HAP-1 (cell line): ENCODE results near the gene DNAH11.
"Not testable (repeated sequence)": the region's sequence is repeated elsewhere in the genome, so short reads cannot be mapped to it uniquely, and the experiment has no call there.

Experiments used
- DNase-seq, 2 experiments: peaks; one replicate each; pipeline ENCODE4 v3.0.0-alpha.2; 2016 to 2020; ENCODE audit warnings: low spot score in 2 of 2
- H3K27me3 ChIP-seq: fragments of 250-450 bp; sonication (Bioruptor Pico); 2 replicates; pipeline ENCODE4 v1.5.1; 2020; ENCODE audit warnings: low read depth, mild to moderate bottlenecking, moderate library complexity
- H3K36me3 ChIP-seq: fragments of 250-450 bp; sonication (Bioruptor Pico); replicated peaks from 2 replicates; pipeline ENCODE4 v1.5.1; 2020; ENCODE audit warnings: mild to moderate bottlenecking
- H3K4me1 ChIP-seq: fragments of 250-450 bp; sonication (Bioruptor Pico); 2 replicates; pipeline ENCODE4 v1.5.1; 2020; ENCODE audit warnings: mild to moderate bottlenecking
- H3K4me3 ChIP-seq: fragments of 250-450 bp; sonication (Bioruptor Pico); 2 replicates; pipeline ENCODE4 v1.5.1; 2020; ENCODE audit warnings: mild to moderate bottlenecking, moderate library complexity
- H3K9me3 ChIP-seq: fragments of 250-450 bp; sonication (Bioruptor Pico); 2 replicates; pipeline ENCODE4 v1.5.1; 2020; ENCODE audit warnings: mild to moderate bottlenecking, moderate library complexity
- in situ Hi-C: fragments of 300-500 bp; cut with MboI; formaldehyde crosslinking; loops from 3 replicates; pipeline ENCODE4 v1.14.3; 2020; ENCODE audit warnings: low sequenced_read_pairs, inconsistent platforms, mixed read lengths

DNAH11 gene, protein sequence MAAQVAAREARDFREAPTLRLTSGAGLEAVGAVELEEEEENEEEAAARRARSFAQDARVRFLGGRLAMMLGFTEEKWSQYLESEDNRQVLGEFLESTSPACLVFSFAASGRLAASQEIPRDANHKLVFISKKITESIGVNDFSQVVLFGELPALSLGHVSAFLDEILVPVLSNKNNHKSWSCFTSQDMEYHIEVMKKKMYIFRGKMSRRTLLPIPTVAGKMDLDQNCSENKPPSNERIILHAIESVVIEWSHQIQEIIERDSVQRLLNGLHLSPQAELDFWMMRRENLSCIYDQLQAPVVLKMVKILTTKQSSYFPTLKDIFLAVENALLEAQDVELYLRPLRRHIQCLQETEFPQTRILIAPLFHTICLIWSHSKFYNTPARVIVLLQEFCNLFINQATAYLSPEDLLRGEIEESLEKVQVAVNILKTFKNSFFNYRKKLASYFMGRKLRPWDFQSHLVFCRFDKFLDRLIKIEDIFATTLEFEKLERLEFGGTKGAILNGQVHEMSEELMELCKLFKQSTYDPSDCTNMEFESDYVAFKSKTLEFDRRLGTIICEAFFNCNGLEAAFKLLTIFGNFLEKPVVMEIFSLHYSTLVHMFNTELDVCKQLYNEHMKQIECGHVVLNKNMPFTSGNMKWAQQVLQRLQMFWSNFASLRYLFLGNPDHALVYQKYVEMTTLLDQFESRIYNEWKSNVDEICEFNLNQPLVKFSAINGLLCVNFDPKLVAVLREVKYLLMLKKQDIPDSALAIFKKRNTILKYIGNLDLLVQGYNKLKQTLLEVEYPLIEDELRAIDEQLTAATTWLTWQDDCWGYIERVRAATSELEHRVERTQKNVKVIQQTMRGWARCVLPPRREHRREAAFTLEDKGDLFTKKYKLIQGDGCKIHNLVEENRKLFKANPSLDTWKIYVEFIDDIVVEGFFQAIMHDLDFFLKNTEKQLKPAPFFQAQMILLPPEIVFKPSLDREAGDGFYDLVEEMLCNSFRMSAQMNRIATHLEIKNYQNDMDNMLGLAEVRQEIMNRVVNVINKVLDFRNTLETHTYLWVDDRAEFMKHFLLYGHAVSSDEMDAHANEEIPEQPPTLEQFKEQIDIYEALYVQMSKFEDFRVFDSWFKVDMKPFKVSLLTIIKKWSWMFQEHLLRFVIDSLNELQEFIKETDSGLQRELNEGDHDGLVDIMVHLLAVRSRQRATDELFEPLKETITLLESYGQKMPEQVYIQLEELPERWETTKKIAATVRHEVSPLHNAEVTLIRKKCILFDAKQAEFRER (N-terminal part only)

DNA sequence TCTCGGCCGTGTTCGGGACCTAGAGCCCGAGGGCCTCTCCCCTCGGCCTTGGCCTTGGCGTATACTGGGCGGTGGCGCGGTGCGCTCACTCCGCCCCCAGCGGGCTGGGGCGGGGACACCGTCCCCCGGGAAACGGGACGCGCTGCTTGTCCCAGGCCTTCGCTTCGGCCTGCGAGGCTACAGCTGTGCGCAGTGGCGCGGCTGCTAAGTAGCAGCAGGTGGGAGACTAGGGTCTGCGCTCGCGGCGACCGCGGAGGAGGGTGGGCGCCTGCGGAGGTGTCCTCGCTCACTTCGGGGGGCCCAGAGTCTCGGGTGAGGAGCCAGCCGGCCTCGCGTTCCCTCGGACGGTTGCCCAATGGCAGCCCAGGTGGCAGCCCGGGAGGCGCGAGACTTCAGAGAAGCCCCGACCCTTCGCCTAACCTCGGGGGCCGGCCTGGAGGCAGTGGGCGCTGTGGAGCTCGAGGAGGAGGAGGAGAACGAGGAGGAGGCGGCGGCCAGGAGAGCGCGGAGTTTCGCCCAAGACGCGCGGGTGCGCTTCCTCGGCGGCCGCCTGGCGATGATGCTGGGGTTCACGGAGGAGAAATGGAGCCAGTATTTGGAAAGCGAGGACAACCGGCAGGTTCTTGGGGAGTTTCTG lies at the start of gene DNAH11:
DNAH11 (plus strand) TSS at position 149 of the 637 bp plus-strand sequence; CDS start at position 356, 207 bp downstream.
- Histone ChIP-seq H3K27me3 (no peaks in the 10 kb centered on the region), H3K9me3 (no peaks in the 10 kb centered on the region), H3K4me1 (no peaks in the 10 kb centered on the region), H3K4me3 (no peak within 1 kb of the TSS), H3K36me3 (no peaks in the 10 kb centered on the region)
- in situ Hi-C loops: no loop called here
- no peak for DNase-seq

DNA sequence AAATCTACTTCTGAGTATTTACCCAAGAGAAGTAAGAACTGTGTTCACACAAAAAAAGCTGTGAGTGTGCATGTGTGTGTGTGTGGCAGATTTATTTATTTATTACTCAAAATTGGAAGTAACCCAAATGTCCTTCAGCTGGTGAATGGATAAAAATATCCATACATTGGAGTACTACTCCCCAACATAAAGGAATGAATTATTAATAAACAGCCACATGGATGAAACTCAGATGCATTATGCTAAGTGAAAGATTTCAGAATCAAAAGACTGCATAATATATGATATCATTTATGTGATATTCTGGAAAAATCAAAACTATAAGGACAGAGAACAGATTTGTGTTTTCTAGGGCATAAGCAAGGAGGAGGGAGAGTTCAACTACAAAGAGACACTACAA lies 47.1 kb upstream of the DNAH11 start:
- Histone ChIP-seq H3K36me3 (no peaks in the 10 kb centered on the region), H3K9me3 (peaks cover 4% of the 10 kb centered on the region; the same call in 1 of the 2 replicates), H3K4me3 (no peak overlapping the region), H3K4me1 (no peaks in the 10 kb centered on the region), H3K27me3 (no peaks in the 10 kb centered on the region)
- in situ Hi-C loops: no loop called here
- DNase-seq: no peak

DNA sequence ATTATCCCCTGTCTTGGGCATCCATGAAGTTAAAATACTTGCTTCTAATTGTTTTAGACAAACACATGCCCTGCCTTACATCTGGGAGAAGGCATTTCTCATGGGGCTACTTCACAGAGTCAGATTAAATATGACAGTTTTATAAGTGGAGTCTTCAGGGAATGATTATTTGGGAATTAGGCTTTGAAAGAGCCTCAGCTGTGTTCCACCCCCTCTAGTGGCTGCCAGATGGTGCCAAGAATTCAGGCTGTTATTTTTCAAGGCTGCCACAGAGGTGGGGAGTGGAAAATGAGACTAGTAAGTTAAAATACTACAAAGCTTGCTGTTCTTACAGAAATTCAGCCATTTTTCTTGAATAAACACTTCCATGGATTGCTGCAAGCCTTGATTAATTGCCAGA lies 45.8 kb upstream of the DNAH11 start:
- Histone ChIP-seq H3K9me3 (peaks cover 4% of the 10 kb centered on the region; the same call in 1 of the 2 replicates), H3K4me1 (no peaks in the 10 kb centered on the region), H3K36me3 (no peaks in the 10 kb centered on the region), H3K4me3 (no peak overlapping the region), H3K27me3 (no peaks in the 10 kb centered on the region)
- in situ Hi-C loops: no loop called here
- no peak for DNase-seq

DNA sequence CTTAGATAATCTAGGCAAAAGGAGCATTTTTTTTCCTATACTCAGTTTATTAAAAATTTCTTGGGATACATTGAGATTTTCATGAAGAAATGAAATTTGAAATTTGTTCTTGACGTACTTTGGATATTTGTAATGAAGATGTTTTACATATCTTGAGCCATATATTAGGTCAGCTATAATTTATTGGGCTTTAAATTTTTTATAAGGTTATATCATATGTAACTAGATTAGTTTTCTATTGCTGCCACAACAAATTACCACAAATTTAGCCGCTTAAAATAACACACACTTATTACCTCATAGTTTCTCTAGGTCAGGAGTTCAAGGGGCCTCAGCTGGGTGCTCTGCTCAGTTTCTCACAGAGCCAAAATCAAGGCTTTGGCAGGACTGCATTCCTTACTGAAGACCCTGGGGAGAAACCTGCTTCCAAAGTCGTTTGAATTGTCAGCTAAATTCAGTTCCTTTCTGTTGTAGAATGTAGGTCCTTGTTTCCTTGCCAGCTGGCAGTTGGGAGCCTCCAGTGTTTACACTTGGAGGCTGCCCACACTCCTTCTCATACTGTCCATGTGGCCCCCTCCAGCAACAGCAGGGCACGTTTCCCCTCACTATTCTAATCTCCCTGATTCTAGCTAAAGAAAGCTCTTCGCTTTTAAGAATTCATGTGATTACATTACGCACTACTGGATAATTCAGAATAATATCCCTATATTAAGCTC lies 42.6 kb upstream of the DNAH11 start:
- no peaks in the 10 kb centered on the region for H3K4me1 ChIP-seq
- no peaks in the 10 kb centered on the region for H3K27me3 ChIP-seq
- in situ Hi-C loops: loop anchor here (25.0 kb wide), 1 partner anchor 238 kb away; no protein-coding TSS in a partner anchor
- H3K4me3 ChIP-seq: no peak overlapping the region
- DNase-seq: no peak
- H3K9me3 ChIP-seq: peaks cover 4% of the 10 kb centered on the region; the same call in 1 of the 2 replicates
- no peaks in the 10 kb centered on the region for H3K36me3 ChIP-seq

DNA sequence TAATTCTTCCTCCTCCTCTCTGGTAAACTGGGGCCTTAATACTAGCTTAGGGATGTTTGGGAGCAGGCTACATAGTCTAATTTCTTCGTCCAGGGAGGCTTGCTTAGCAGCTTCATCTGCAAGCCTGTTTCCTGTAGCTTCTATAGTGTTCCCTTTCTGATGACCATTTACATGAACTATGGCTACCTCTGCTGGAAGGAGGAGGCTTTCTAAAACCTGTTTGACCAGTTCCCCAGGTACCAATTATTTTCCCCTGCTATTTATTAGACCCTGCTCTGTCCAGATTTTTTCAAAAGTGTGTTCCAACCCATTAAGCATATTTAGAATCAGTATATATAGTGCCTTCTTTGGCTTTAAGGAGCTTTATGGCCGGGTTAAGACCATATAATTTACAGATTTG lies 38.8 kb upstream of the DNAH11 start:
- no peak overlapping the region for H3K4me3 ChIP-seq
- no peaks in the 10 kb centered on the region for H3K9me3 ChIP-seq
- no peak for DNase-seq
- H3K4me1 ChIP-seq: no peaks in the 10 kb centered on the region
- in situ Hi-C loops: loop anchor here (25.0 kb wide), 1 partner anchor 242 kb away; no protein-coding TSS in a partner anchor
- no peaks in the 10 kb centered on the region for H3K36me3 ChIP-seq
- no peaks in the 10 kb centered on the region for H3K27me3 ChIP-seq

DNA sequence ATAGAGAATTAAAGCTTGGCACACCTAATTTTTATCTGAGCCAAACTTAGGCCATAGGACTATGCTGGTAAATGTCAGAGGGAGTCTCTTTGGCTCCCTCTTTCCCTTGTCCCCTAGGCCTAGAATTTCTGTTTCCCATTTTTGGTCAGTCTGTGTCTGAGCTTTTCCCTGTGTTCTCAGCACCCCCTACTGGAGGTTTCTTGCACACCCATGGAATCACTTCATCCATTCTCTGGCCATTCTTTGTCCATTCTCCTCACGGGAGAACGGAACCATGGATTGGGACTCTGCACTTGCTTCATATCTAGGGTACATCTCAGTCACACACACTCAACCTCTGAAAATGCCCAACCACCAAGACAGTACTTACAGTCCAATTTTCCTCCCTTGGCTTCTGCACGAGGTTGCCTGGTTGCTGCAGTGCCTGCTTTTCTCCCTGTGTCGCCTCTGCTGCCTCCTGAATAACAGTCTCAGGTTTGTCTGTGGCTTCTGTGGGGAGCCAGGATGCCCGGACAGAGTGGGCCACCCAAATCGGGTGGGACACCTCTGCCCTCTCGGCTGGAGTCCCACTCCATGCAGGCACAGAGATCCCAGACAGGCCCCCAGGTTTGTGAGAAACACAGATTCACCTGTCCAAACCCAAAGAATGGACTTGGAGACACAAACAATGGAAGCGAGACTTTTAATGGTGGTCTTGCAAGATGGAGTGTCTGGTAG lies 35.1 kb upstream of the DNAH11 start:
- no peaks in the 10 kb centered on the region for H3K27me3 ChIP-seq
- peak; percentile 13 to 71 for DNase-seq
- H3K36me3 ChIP-seq: peaks cover 11% of the 10 kb centered on the region
- in situ Hi-C loops: loop anchor here (25.0 kb wide), 1 partner anchor 245 kb away; no protein-coding TSS in a partner anchor
- no peak overlapping the region for H3K4me3 ChIP-seq
- no peaks in the 10 kb centered on the region for H3K9me3 ChIP-seq
- H3K4me1 ChIP-seq: no peaks in the 10 kb centered on the region

DNA sequence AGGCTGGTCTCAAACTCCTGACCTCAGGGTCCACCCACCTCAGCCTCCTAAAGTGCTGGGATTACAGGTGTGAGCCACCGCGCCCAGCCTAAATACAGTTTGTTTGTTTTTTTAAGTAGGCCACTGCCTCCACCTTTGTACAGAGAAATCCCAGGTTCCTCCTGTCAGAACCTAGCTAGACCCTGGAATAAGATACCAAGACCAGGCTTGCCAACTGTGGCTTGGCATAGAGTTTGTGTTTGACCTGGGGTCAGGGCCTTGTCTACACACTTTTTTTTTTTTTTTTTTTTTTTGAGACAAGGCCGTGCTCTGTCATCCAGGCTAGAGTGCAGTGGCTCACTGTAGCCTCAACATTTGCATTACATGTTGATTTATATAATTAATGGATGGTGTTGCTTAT lies 34.3 kb upstream of the DNAH11 start:
- no peaks in the 10 kb centered on the region for H3K4me1 ChIP-seq
- no peaks in the 10 kb centered on the region for H3K9me3 ChIP-seq
- H3K4me3 ChIP-seq: no peak overlapping the region
- in situ Hi-C loops: loop anchor here (25.0 kb wide), 1 partner anchor 246 kb away; no protein-coding TSS in a partner anchor
- no peaks in the 10 kb centered on the region for H3K27me3 ChIP-seq
- peaks cover 11% of the 10 kb centered on the region for H3K36me3 ChIP-seq
- no peak for DNase-seq

DNA sequence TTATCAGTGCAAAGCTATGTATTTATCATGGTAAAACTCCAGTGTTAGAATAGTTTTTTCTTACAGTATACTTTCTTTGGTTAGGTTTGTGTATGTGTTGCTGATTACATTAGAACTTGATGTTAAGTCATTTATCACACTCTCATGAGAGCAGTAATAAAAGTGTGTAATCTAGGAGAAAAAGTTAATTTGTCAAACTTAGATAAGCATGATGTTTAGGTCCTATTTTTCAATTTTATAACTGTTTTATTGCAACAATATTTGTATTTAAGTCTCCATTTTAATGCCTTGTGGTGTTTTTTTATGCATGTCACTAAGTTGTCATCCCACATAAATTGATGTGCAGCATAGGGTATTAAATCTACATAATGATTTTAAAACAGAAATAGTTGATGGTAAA lies 28.8 kb upstream of the DNAH11 start:
- H3K36me3 ChIP-seq: peaks cover 11% of the 10 kb centered on the region
- H3K4me1 ChIP-seq: no peaks in the 10 kb centered on the region
- H3K4me3 ChIP-seq: no peak overlapping the region
- in situ Hi-C loops: loop anchor here (25.0 kb wide), 1 partner anchor 252 kb away; no protein-coding TSS in a partner anchor
- DNase-seq: no peak
- H3K9me3 ChIP-seq: no peaks in the 10 kb centered on the region
- H3K27me3 ChIP-seq: no peaks in the 10 kb centered on the region

DNA sequence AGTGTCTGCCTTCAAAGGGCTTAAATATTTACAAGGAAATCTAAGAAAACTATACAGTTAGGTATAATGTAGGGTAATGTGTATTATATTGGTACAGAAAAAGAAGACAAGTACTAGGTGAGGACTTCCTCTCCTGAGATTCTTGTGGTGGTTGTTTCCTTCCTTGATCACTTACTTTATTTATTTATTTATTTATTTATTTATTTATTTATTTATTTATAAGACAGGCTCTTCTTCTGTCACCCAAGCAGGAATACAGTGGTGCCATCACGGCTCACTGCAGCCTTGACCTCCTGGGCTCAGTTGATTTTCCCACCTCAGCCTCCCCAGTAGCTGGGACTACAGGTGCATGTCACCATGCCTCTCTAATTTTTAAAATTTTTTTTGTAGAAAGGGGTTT lies 18.2 kb upstream of the DNAH11 start:
- no peak for DNase-seq
- Histone ChIP-seq H3K36me3 (no peaks in the 10 kb centered on the region), H3K27me3 (no peaks in the 10 kb centered on the region), H3K9me3 (peaks cover 4% of the 10 kb centered on the region; the same call in 1 of the 2 replicates), H3K4me1 (no peaks in the 10 kb centered on the region), H3K4me3 (no peak overlapping the region)
- in situ Hi-C loops: loop anchor here (25.0 kb wide), 1 partner anchor 262 kb away; no protein-coding TSS in a partner anchor

DNA sequence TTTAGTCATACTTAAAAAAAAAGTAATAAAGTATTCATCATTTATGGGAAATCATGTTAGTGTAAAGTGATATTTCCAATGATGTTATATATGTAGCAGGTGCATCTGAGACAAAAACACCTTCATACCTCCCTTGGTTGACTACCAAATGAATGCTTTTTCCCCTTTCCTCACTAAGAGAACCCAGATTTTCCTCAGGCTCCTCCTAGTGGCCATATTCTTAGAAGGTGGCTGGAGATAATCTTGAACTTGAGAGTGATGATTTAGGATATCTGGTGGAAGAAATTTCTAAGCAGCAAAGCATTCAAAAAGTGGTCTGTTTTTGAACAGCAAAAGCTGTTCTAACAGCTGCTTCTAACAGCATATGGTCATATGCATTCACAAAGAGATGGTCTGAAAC lies 16.8 kb upstream of the DNAH11 start:
- Histone ChIP-seq H3K27me3 (no peaks in the 10 kb centered on the region), H3K9me3 (peaks cover 4% of the 10 kb centered on the region; the same call in 1 of the 2 replicates), H3K4me3 (no peak overlapping the region), H3K36me3 (no peaks in the 10 kb centered on the region), H3K4me1 (no peaks in the 10 kb centered on the region)
- in situ Hi-C loops: no loop called here
- DNase-seq: no peak

DNA sequence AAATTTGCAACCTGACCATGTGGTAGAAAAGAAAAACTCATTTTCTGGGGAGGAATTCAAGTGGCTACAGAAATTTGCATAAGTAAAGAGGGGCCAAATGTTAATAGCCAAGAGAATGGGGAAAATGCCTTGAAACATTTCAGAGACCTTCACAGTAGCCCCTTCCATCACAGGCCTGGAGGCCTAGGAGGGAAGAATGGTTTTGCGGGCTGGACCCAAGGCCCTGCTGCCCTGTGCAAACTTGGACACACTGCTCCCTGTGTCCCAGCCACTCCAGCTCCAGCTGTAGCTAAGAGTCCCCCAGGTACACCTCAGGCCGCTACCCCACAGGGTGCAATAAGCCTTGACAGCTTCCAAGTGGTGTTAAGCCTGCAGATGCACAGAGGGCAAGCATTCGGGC lies 16.4 kb upstream of the DNAH11 start:
- in situ Hi-C loops: no loop called here
- no peak for DNase-seq
- peaks cover 4% of the 10 kb centered on the region; the same call in 1 of the 2 replicates for H3K9me3 ChIP-seq
- no peaks in the 10 kb centered on the region for H3K36me3 ChIP-seq
- no peaks in the 10 kb centered on the region for H3K27me3 ChIP-seq
- H3K4me3 ChIP-seq: no peak overlapping the region
- H3K4me1 ChIP-seq: no peaks in the 10 kb centered on the region

DNA sequence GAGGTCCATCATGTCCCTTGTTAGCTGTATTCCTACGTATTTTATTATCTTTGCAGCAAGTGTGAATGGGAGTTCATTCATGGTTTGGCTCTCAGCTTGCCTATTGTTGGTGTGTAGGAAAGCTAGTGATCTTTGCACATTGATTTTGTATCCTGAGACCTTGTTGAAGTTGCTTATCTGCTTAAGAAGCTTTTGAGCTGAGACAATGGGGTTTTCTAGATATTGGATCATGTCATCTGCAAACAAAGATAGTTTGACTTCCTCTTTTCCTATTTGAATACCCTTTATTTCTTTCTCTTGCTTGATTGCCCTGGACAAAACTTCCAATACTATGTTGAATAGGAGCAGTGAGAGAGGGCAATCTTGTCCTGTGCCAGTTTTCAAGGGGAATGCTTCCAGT lies 10.4 kb upstream of the DNAH11 start:
- DNase-seq, H3K36me3 ChIP-seq, H3K9me3 ChIP-seq, in situ Hi-C loops, H3K4me3 ChIP-seq, H3K4me1 ChIP-seq, H3K27me3 ChIP-seq: not testable (repeated sequence)
